LNCAP (cell line): ENCODE measurements around the gene FNBP1.

Experiments
- CTCF ChIP-seq: fragments of 450-650 bp; IDR thresholded peaks from 2 replicates; pipeline ENCODE4 v1.5.1; 2017; ENCODE audit warnings: mild to moderate bottlenecking

Gene FNBP1

DNA sequence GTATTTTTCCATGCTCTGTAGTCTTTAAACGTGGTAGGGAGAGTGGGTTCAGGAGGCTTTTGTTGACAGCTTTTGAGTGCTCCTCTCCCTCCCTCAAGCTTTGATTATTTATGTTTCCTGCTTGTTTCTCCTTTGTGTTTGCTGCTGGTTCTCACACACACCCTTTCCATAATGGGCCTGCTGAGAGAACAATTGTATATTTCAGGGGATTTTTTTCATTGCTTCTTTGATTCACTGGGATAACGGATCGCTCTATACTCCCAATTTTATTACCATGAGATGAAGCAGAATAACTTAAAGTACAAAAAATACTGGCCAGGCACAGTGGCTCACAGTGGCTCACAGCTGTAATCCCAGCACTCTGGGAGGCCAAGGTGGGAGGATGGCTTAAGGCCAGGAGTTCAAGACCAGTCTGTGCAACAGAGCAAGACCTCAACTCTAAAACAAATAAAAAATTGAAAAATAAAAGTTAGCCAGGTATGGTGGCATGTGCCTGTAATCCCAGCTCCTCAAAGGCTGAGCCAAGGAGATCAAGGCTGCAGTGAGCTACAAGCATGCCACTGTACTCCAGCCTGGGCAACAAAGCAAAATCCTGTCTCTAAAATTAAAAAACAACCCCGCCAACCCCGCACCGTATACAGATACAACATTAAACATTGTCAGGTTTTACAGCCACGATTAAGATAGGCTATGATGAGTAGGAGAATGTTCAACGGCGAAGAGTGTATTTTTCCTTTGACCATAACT lies 140.8 kb downstream of the FNBP1 start:
- TF ChIP-seq CTCF: no peak

DNA sequence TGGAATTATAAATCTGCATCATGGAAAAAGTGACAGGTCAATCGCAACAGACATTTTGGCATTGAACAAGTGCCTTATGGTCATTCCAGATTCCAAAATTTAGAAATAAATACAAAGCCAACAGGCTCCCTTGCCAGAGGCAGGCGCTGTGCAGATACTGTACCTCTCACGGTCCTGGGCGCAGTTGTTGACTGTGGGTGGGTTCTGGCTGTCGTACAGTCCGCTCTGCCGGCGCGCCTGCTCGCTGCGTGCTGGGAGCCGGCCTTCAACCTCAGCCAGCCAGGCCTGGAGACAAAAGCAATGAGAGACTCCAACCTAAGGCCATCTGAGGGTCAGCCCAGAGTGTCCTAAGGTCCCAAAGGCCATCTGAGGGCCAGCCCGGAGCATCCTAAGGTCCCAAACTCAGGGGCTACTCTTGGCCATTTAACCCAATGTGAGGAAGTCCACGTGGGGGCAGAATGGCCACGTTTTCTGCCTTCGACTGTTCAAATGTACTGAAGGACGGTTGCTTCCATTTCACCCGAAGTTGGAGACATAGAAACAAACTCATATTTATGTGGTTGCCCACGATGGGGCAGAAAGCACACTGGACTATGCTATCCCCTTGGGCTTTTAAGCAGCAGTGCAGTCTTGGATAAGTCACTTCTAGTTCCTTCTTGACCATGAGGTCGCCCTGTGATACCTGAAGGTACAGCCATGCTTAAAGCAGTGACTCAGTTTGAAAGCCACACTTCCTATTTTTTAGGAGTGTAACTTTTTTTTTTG lies 142.5 kb downstream of the FNBP1 start:
- no peak for TF ChIP-seq CTCF

DNA sequence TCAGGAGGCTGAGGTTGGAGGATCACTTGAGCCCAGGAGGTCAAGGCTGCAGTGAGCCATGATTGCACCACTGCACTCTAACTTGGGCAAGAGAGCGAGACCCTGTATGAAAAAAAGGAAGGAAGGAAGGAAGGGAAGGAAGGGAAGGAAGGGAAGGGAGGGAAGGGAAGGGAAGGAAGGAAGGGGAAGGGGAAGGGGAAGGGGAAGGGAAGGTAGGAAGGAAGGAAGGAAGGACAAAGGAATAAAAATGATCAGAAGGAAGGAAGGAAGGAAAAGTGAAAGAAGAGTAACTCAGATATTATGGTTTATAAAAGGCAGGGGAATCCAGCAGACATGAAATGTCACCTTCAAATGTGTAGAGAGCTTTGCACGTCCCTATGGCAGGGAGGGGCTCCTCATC lies 143.4 kb downstream of the FNBP1 start:
- TF ChIP-seq CTCF: no peak

DNA sequence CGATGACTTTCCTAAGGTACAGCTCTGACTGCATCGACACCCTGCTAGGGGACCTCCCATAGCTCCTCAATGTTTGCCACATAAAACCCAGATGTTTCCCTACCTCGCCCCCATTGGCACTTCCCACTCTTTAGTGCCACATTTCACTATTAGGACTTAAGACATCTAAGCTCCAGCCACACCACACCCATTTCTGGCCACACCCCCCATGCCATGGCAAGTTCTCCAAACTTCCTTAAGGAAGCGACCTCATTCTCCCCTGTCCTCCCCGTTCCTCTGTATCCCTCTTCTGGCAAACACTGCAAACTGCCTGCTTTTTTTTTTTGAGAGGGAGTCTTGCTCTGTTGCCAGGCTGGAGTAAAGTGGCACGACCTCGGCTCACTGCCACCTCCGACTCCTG lies 144.8 kb downstream of the FNBP1 start:
- TF ChIP-seq CTCF: no peak

DNA sequence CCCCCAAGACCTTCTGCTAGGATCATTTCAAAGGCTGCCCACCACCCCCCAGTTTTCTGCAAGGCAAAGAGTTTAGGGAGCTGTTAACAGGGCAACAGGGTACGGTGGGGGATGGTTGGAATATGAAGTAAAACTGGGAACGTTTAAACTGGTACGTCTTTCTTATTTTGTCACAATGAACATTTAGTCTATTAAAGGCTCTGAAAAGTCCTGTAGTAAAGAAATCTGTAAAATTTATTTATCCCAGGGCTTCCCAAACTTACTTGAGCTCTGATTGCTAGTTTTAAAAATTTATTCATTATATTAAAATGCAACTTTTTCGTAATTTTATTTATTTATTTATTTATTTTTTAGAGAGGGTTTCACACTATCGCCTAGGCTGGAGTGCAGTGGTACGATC lies 145.7 kb downstream of the FNBP1 start:
- no peak for TF ChIP-seq CTCF

DNA sequence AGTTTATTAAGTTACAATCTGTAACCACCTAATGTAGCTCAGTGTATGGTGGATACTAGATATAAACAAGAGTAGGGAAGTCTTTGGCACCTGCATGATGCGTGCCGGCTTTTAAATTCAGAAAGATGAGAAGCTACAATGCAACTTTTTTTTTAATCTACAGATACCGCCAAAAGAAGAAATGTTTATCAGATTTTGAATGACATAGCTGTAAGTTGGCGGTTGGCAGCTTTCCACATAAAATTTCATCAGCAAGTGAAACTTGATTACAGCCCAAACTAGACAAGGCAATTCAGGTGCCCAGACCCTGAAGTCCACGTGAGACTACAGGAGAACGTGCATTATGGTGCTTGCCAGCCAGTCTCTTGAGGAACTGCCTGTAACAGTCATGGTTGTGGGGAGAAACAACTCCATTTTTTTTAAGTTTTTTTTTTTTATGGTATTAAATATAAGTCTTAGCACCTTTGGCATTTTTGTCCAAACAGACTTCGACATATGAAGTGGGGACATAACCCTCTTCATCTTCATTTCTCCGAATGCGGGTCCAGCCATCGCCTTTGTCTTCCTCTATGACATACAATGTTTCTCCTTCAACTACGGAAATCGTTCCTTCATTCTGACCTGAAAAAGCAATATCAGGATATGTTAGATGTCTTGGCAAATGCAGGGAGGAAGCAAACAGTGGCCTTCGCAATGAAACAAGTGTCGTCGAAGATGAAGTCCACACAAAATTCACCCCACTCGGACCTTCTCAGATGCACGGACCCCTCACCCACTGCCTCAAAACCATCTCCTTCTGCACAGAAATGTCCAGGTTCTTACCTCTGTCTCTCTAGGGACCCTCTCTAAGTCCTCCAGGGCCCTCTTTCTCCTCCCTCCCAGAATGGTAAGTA lies 147.4 kb downstream of the FNBP1 start:
- no peak for TF ChIP-seq CTCF

DNA sequence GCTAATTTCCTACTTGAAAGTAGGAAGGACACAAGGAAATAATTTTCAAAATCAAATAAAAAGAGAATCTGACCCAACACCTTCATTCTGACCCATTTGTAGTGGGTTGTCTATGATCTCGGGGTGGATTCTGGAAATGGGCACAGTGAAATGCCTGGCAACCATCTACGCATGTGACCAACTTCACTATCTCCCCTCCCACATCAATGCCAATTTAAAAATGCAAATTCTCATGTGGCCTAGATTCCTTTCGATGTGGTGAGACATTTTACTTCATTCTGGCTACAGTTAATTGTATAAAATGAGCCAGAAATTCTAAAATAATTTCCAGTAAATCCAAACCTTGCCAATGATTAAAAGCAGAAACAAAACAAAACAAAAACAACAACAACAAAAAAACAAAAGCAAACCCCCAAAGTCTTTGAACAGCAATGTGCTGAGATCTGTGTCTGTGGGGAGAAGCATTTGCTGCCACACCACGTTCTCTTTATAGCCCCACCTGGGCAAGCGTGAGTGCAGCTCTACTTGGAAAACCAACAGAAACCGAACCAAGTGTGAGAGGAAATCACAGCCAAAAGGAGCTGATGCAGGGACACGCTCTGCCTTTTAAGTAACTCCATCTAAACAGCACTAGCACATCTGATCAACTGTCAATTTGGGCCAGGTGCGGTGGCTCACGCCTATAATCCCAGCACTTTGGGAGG lies 148.7 kb downstream of the FNBP1 start:
- no peak for TF ChIP-seq CTCF
